Measurements from ENCODE around the gene HACE1. TPM values are rescaled to one million over a fixed set of nuclear protein-coding genes. Genes with fewer than 3 reads are reported as not detected.

The HACE1 gene
- total RNA-seq, 2 experiments from 2014 or later: 12.1 to 15.7 TPM

DNA sequence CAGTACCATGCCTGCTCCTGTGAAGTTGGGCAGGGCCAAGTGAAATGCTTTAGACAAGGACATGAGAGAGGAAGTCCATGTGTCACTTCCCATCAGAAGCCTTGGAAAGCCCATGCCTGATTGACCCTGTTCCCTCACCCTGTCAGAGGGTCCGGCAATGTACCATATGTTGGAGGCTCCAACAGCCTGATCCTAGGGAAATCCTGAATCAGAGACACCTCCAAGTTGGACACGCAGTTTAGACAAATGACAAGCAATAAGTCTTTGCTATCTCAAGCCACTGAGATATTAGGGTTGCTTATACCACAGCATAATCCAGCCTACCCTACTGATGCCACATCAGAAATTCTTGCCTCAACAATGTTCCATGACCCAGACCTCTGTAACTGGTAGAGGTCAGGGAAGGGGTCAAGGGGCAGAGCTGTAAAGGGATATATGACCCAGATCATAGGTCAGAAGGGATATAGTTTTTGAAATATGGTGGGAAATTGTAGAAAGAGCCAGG, 174.8 kb downstream of the HACE1 start:
- no peaks in the 10 kb centered on the region for H3K9me3 Mint-ChIP-seq (ENCODE audit: low read depth)

GRCh38 chr6:104683809-104684208, 175.9 kb downstream of the HACE1 start:
- Mint-ChIP-seq H3K27me3 (no peaks in the 10 kb centered on the region), H3K36me3 (ENCODE audit: low read depth) (no peaks in the 10 kb centered on the region), H3K27ac (no peak overlapping the region), H3K4me1 (peaks cover 27% of the 10 kb centered on the region), H3K9me3 (ENCODE audit: low read depth) (peaks cover 2% of the 10 kb centered on the region), H3K4me3 (no peak overlapping the region)
- ATAC-seq (no peak), DNase-seq (no peak)
- intact Hi-C loops (cut with DNase I, micrococcal nuclease): loop anchor here (1.0 to 10.0 kb wide), 3 partner anchors 87 to 394 kb away; no protein-coding TSS in a partner anchor
- ChIA-PET POLR2A (no interaction called here), CTCF (interaction anchor here (0.6 to 6.7 kb wide), 10 partner anchors 9 to 394 kb away, joined by 3 to 45 read pairs (median 5); no protein-coding TSS in a partner anchor)

More for the DNA sequence above, 174.8 kb downstream of the HACE1 start:
- no peaks in the 10 kb centered on the region for H3K27me3 Mint-ChIP-seq
- intact Hi-C loops (cut with DNase I, micrococcal nuclease): loop anchor here in 1 of 2 experiments (10.0 kb wide), 1 partner anchor 260 kb away; no protein-coding TSS in a partner anchor
- CTCF ChIA-PET: interaction anchor here (1.3 to 6.7 kb wide), 4 partner anchors 12 to 88 kb away, joined by 4 to 45 read pairs (median 10); no protein-coding TSS in a partner anchor
- no peak overlapping the region for H3K27ac Mint-ChIP-seq
- no peak for DNase-seq
- POLR2A ChIA-PET: no interaction called here
- H3K36me3 Mint-ChIP-seq (ENCODE audit: low read depth): no peaks in the 10 kb centered on the region
- peaks cover 27% of the 10 kb centered on the region for H3K4me1 Mint-ChIP-seq
- H3K4me3 Mint-ChIP-seq: no peak overlapping the region
- ATAC-seq: no peak

DNA sequence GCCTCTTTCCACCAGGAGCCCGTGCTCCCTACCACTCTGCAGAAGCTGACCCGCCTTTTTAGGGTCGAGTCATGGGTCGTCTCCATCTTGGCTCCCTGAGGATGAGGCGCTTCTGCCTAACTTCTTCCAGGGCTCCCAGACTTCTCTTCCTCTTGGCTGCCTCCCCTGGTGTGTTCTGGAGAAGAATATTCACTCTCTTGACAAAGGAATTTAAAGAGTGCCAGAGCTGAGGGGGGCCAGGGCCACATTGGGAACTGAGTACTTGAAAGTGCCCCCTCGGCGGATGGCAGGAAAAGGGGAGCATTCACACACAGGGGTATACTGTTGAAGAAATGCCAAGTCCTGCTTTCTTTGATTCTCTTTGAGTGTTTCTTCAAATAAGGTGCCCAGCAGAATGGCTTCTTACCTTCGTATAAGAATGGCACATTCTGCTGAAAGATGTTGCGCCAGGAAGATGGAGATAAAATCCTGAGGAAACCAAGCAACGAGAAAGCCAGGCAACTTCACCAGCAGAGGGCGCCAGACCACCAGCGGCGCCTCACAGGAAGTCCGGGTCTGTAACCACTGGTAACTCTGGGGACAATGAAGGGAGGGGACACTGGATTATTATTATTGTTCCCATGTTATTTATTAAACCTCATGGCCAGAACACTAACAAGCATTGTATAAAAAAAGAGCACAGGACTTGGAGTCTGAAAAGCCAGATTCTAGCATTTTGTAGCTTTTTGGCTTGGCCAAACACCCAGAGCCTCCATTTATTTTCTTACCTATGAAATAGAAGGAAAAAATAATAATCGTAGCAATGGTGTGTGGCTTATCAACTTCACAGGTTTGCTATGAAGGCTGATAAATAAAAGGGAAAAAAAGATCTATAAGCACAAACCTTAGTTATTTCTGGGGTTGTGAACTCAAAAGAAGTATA, 176.7 kb downstream of the HACE1 start:
- ATAC-seq: peak; percentile 73
- peaks cover 20% of the 10 kb centered on the region for H3K4me1 Mint-ChIP-seq
- ChIA-PET CTCF (interaction anchor here (0.6 to 6.7 kb wide), 9 partner anchors 10 to 395 kb away, joined by 3 to 45 read pairs (median 5); no protein-coding TSS in a partner anchor), POLR2A (no interaction called here)
- H3K9me3 Mint-ChIP-seq (ENCODE audit: low read depth): peaks cover 2% of the 10 kb centered on the region
- no peak overlapping the region for H3K27ac Mint-ChIP-seq
- H3K4me3 Mint-ChIP-seq: no peak overlapping the region
- no peaks in the 10 kb centered on the region for H3K36me3 Mint-ChIP-seq (ENCODE audit: low read depth)
- intact Hi-C loops (cut with DNase I, micrococcal nuclease): loop anchor here (1.0 to 10.0 kb wide), 3 partner anchors 88 to 395 kb away; no protein-coding TSS in a partner anchor
- DNase-seq: peak; percentile 86
- no peaks in the 10 kb centered on the region for H3K27me3 Mint-ChIP-seq

- no peak overlapping the region for H3K27ac Mint-ChIP-seq
- intact Hi-C loops (cut with DNase I, micrococcal nuclease): loop anchor here in 1 of 2 experiments (10.0 kb wide), 1 partner anchor 264 kb away; no protein-coding TSS in a partner anchor
- H3K9me3 Mint-ChIP-seq (ENCODE audit: low read depth): peaks cover 2% of the 10 kb centered on the region
- no peaks in the 10 kb centered on the region for H3K27me3 Mint-ChIP-seq
- peaks cover 14% of the 10 kb centered on the region for H3K4me1 Mint-ChIP-seq
- no peak for ATAC-seq
- DNase-seq: no peak
- H3K4me3 Mint-ChIP-seq: no peak overlapping the region
- ChIA-PET CTCF (interaction anchor here (1.3 kb wide), 1 partner anchor 96 kb away, joined by 5 read pairs; no protein-coding TSS in a partner anchor), POLR2A (no interaction called here)
- H3K36me3 Mint-ChIP-seq (ENCODE audit: low read depth): peaks cover 1% of the 10 kb centered on the region
Observed at GRCh38 chr6:104680539-104680938, 179.2 kb downstream of the HACE1 start.

- no peaks in the 10 kb centered on the region for H3K27me3 Mint-ChIP-seq
- DNase-seq: no peak
- no peak for ATAC-seq
- H3K9me3 Mint-ChIP-seq (ENCODE audit: low read depth): peaks cover 6% of the 10 kb centered on the region
- no peak overlapping the region for H3K4me3 Mint-ChIP-seq
- H3K36me3 Mint-ChIP-seq (ENCODE audit: low read depth): peaks cover 1% of the 10 kb centered on the region
- H3K27ac Mint-ChIP-seq: no peak overlapping the region
- intact Hi-C loops (cut with DNase I, micrococcal nuclease): loop anchor here in 1 of 2 experiments (10.0 kb wide), 1 partner anchor 265 kb away; no protein-coding TSS in a partner anchor
- peaks cover 14% of the 10 kb centered on the region for H3K4me1 Mint-ChIP-seq
- POLR2A ChIA-PET: no interaction called here
- CTCF ChIA-PET: no interaction called here
Observed at GRCh38 chr6:104679971-104680370, 179.7 kb downstream of the HACE1 start.

Other genes starting within 250 kb of the HACE1 start
- gene LIN28B, start 97.2 kb upstream of the HACE1 start, total RNA-seq: not detected